Stimulated activated CD4-positive, alpha-beta T cell treated with anti-CD3 and anti-CD28 coated beads, TNF-alpha, amount 100 ng/mL, for 24 hours (primary cell): Measurements from ENCODE around the gene SUSD6.
"Not testable (repeated sequence)": the region's sequence is repeated elsewhere in the genome, so short reads cannot be mapped to it uniquely, and the experiment has no call there.

ENCODE experiments used
- DNase-seq, 3 experiments: peaks; one replicate each; pipeline ENCODE4 v3.0.0-alpha.2; 2020; ENCODE audit warnings: low read depth in 3 of 3

Gene SUSD6

DNA sequence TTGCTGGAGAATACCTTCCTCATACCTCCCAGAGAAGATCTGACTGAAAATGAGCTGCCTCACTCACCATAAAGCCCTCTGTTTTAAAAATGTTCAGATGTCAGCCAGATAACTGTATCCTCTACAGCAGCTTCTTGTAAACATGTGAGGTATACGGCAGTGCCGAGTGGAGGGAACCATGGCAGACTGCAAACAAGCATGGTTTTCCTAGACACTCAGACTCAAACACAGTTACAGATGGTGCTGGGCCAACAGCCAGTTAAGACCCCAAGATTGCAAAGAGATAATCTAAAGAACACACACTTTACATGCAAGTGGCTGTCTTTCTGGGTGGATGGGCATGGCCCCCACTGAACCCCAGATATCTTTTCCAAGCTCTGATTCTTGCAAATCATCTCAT lies 20.1 kb upstream of the SUSD6 start:
- DNase-seq: no peak

DNA sequence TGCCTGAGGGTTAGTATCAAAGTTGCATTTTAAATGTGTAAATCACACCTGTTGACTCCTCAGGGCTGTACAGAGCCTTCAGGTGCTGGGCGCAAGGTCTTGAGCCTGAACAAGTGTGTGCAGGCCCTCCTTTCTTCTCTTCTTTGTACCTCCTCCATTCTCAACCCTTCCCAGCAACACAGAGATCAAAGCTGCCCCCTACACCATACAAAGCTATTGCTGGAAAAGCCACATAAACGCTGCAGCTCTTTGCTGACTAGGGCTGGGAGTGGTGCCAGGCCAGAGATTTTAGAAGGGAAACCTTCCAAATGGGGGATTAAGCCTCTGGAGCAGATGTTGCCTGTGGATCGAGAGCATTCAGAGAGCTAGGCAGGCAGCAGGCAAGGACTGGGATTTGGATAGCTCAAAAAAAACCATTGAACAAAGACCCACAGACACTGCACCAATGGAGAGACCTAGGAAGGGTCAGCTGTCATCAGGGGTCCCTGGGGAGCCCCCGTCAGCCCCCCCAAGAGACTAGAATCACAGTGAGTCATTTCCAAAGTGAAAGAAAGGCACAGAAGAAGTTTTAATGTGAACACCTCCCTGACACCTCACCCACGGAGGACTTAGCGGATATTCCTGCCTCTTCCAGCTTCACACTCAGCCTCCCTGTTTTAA lies 18.2 kb upstream of the SUSD6 start:
- no peak for DNase-seq

DNA sequence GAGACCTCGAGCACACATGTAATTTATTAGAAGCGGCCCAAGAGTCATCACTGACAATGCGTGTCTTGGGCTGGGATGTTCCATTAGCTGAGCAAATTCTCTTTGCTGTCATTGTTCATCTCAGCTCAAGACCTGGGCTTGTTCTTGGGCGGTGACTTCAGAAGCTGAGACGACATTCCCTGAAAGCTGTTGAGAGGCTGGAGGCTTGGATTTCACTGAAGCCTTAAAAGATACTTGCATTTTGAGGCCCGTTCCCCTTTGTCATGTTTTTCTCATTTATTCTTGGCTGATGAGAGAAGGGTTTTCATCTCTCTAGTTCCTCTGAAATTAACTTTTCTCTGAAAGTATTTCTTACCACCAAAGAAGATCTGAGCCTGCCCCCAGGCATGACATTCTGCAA lies 16.6 kb upstream of the SUSD6 start:
- no peak for DNase-seq

DNA sequence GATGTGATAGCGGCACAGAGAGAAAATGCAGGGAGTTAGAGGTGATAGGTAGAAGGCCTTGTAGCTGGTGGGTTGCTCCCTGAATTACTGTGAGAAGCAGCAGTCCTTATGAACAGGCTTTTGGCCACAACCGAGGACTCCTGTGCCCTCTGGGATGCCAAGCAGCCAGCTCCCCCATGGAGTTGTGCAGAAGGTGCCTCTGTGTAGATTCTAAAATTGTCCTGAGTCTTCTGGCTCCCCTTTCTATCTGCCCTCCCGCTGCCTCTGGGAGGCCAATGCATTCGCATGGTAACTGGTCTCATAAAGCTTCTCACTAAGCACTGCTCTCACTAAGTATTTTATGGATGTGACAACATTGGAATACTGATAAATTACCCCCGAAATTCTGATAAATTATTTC lies 16.1 kb upstream of the SUSD6 start:
- no peak for DNase-seq

DNA sequence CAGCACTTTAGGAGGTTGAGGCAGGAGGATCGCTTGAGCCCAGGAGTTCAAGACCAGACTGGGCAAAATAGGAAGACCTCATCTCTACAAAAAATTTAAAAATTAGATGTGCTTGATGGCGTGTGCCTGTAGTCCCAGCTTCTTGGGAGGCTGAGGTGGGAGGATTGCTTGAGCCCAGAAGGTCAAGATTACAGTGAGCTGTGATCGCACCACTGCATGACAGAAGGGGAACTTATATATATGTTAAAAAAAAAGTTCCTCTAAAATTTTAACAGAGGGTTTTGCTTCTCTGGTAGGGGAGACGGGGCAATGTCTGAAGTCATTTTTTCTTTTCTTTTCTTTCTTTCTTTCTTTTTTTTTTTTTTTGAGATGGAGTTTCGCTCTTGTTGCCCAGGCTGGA lies 12.0 kb upstream of the SUSD6 start:
- not testable (repeated sequence) for DNase-seq

DNA sequence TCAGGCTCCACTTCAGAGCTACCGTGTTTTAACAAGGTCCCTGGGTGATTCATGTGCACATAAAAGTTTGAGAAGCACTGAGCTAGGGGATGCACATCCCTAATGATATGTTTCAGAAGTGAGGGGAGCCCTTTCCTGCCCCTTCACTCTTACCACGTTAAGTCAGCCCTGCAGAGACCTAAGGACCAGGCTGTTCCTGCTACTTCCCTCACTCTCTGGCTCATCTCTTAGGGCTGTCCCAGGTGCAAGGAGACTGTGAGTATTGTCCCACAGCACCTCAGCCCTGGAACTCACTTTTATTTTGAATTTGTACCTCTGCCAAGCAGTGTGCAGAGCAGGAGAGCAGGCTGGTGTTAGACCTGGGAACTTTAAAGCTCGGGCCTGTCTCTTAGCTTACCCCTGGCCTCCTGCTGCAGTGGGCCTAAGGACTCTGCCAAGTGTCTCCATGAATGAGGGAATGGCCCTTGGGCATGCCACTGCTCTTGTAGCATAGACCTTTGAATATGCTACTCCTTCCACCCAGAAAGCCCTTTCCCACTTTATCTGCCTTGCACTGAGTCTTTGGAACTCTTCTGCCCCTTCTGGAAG lies 11.0 kb upstream of the SUSD6 start:
- DNase-seq: no peak

DNA sequence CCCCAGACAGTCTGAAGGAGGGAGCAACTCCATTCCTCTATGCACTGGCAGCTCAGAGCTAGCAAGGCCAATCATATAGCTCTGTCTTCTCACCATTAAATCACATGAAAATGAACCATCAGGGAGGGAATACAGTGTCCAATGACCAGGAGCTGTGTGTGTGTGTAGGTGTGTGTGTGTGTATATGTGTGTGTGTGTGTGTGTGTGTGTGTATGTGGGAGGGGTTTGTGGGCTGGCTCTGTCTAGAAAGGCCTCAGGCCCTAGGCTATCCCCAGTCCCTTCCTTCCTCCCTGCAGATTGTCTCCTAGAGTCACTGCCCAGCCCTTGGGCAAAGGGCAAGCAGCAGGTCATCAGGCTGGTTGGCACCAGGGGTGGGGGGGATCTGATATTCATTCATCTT lies 5.7 kb upstream of the SUSD6 start:
- no peak for DNase-seq

DNA sequence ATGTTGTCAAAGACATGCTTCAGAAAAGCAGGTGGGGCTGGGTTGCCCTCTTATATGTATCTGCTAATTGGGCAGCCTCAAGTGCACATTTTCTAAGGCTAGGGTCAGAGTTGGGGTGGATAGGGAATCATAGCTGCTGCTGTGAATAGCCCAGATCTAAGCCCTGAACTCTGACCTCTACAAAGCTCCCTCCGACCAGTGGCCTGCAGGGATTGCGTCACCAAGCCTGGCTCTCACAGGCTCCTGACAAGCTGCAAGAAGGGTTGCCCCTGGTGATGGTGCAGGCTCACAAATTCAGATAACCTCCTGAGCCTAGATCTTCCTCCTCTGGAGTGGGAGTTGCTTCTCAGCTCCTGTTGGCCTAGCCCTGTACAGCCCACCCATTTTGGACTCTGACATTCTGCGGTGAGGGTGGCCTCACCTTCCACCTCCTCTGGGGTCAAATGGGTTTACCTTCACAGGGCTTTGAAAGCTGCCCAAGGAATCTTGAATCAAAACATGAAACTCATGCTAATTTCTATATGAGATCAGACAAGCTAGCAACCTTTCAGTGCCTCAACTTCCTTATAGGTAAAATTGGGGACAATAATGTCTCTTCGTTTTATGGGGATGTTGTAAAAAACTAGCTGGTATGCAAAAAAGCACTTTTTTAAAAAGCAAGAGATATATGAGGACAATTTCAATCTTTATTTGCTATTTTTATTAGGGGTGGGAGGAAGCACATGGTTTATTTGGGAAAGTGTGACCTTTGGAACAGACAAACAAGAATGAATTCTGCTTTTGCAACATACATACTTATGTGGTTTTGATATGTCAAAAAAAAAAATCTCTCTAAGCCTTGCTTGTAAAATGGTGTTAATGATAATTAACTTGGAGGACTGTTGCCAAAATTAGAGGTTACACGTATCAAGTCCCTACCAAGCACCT lies 4.9 kb upstream of the SUSD6 start:
- no peak for DNase-seq

DNA sequence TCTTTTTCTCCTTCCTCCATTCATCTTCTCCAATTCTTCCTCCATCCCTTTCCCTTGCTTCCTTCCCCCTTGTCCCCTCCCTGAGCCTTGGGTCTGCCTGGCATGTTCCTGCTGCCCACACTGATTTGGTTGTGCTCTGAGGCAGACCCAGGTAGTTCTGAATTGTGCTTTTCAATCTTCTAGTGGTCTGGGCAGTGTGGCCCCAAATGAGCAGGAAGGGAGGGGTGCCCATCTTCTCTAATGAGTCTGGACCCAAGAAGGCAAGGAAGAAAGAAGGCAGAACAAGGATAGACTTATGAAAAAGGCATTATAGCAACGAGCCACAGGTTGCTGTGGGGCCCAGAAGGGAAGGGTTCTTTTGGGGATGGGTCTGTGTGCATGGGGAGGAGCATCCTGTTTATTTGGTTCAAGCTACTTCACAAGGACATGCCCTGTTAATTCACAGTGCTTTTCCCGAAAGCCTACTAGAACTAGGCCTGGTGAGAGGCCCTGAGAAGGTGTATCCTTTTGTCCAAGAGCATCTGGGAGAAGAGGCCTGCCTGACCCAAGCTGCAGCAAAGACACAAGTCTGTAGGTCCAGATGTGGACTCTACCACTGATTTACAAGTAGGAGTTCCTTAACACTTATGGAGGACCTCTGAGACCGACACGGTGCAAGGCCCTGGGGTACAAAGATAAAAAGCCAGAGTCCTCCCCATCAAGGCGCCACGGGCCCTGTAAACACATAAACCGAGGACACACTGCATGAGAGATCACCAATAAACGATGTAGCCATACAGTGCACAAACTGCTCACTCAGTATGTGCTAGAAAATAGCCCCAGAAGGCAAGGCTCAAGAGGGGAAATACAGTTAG lies 1.1 kb upstream of the SUSD6 start:
- DNase-seq: no peak

DNA sequence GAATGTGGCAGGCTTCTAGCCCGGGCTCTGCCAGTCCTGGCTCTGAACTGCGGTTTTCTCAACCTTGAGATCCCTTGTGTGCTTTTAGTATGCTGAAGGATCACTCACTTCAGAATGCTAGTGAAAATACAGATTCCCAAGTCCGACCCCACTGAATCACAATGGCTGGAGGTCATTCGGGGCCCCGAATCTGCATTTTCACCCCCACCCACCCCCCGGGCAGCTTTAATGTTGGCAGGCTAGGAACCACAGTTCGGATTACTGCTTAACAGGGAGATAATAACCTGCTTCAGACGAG lies 573 bp upstream of the SUSD6 start:
- no peak for DNase-seq

DNA sequence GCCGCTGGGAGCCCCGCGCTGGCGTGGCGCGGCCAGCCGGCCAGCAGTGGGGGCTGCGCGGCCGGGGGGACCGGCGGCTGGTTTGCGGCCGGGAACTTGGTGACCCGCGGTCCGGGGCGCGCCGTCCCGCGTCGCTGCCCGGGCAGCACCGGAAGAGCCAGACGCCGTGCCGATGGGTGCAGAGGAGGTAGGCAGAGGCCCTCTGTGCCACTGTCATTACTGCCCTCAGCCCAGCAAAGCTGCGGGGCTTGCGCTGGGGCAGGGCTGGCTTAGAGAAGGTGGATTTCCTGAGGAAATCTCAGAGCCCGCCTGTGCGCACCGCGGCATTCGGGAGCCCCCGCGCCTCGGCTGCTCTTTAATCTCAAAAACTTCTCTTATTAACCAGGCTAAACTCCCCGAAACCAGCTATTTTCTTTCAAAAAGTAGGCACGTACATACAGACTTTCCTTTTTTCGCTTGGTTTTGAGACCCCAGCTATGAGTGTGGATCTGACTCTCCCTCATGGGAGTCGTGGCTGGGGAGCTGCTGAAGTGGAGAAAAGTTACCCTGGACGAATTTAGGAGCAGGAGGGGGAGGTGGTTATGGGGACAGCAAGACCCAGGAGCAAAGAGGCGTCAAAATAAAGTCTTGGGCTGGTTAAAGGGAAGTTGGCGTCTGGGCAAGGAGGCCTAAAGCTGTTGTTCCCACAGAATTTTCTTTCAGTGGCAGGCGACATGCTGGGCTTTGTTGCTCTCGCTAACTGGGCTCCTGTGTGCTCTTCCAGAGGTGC lies 802 bp downstream of the SUSD6 start:
- no peak for DNase-seq

DNA sequence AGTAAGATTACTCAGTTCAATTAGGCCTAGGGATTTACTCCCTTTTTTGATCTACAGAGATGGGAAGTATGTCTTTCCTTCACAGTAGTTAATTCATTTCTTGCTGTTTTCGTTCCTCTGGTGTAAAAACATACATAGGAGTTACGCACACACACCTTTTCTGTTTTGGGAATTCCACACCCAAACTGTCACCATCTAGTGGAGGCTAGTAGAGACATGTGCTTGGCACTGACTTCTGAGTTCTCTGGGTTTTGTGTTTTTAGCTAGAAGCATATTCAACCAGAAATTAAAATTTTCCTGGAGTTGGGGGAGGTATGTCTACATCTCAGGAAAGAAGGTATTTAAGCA lies 1.4 kb downstream of the SUSD6 start:
- no peak for DNase-seq

DNA sequence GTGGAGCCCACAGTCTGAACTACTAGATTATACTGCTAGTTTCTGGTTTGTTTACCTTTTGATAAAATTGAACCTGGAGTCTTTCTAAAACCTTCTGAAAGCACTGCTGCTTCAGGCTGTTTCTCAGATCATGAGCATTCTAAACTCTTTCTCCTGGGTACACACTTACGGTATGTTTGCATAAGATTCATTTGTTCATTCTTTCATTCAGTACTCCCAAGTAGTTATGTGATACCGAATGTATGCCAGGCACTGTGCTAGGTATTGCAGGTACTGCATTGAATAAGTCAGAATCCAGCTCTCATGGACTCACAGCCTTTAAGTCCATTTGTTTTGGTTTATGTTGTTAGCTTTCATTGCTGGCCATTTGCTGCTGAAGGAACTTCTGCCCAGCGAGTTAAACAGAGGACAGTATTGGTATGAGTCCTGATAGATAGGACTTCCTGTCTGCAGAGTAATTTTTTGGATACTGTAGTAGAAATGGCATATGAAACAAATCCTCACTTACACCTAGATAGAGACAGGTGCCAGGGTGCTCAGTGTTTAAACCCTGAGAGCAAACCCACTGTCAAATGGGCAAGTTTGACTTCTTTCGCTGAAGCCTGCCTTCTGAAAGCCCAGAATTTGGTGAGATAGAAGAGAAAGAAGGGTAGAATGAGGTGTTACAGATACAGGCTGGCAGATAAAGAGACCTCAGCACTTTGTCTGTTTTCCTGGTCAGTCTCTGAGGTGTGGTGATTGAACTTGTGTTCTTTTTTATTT lies 2.1 kb downstream of the SUSD6 start:
- DNase-seq: no peak

DNA sequence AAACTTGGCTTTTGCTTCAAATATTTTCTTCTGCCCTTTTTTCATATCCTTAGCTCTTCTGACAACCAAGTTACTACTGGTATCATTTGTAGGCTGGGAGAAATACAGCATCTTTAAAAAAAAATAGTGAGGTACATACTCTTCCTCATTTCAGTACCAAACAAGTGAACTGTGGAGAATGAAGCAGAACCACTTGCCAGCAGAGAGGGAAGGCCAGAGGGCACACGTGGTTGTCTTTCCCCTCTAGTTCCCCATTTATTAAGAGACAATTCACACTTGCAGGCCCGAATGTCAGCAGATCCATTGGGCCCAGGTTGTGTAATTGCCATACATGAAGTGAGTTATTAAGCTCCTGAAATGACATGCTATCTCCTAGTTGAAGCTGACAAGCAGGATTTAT lies 3.2 kb downstream of the SUSD6 start:
- no peak for DNase-seq

DNA sequence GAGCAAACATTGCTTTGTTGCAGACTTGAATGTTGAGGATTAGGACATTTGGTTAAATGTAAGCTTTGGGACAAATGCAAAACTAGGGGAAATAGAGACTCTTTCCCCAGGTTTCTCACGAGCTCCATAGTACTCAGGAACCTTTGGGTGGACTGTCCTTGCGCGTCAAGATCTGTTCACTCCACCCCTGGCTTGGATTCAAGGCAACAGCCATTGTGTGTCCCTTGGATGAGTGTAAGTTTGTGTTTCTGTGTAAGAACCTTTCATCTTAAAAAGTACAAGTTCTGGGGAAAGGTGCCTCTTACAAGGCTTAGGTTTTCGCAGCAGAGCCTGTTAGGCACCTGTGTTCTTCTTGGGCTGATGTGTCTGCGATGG lies 3.7 kb downstream of the SUSD6 start:
- no peak for DNase-seq

DNA sequence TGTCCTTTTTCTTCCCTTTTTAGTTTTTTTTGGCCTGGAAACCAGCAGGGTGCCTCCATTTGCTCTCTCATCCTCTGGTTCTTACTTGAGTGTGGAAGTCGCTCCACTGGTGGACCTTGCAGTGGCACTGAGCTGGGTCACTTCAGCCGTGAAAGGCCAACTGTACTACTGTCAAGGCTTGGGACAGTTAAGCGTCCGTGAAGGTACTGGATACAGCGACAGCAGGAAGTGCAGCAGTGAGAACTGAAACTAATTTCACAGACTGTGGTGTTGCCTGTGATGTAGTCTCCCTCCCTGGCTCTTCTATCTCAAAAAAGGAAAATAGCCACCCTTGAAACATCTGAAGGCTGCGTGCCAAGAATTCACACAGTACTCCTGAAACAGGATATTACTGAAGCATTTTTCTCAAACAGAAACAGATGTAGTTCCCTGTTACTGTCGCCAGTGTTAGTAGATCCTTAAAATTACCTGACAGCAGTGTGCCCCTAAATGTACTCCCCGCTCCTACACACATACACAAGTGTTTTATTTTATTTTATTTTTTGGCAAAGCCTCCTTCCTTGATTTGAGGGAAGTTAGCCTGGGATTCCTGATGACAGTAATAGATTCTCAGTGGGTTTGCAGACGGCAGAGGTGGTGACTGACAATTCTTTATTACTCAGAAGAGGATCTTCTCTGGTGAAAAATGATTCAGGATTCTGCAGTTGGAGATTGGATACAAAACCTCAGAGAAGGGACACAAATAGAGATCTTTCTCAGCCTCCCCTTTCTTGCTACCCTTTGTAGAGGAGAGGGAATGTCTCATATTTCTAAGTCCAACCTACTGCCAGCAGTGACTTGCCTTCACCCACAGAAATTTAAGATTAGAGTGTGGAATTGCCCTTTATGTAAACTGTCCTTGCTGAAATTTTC lies 4.4 kb downstream of the SUSD6 start:
- no peak for DNase-seq

DNA sequence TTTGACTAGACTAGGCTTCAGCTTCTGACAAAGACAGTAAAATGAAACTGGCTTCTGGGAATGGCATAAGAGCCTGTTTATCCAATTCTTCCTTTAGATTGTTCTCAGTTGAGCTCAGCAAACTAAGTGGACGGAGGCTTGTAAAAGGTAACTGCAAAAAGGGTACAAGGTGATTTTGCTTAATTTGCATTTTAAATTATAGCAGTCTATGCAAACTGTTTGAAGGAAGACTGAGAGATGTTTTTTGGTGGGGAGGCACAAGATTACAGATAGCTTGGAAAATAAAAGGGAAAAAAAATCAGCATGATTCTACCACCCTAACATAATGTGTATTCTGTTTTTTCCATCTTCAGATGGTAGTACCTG lies 5.0 kb downstream of the SUSD6 start:
- no peak for DNase-seq

DNA sequence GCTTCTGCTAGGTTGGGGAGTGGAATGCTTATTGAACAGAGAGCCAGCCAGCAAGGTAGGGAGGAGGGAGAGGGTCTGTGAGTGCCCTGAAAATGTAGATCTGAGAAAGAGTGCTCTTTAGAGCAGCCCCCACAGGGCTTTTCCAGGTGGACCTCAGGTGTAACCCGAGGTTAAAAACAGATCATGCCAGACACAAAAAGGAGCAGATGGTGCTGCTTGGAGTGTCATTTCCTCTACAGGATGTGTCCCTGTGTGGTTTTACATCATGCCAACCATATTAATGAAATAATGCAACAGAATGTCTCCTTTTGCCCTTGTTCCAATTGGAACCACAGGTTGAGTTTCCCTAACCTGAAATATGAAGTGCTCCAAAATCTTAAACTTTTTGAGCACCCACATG lies 6.4 kb downstream of the SUSD6 start:
- no peak for DNase-seq

DNA sequence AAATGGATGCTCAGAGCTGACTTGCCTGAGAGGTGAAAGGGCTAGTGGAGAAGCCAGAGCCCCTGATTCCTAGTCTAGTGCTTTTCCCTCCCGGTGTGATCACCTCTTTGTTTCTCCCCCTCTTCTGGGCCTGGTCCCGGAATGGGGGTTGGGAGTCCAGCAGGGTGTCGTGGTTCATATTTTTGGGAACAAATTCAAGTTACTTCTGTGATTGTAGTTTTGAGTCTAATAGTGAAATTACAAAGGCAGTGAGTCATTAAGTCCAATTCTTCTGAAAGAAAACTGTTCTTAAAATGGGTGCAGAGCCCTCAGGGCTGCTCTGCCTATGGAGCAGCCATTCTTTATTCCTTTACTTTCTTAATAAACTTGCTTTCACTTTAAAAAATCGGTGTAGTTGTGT lies 7.6 kb downstream of the SUSD6 start:
- DNase-seq: no peak

DNA sequence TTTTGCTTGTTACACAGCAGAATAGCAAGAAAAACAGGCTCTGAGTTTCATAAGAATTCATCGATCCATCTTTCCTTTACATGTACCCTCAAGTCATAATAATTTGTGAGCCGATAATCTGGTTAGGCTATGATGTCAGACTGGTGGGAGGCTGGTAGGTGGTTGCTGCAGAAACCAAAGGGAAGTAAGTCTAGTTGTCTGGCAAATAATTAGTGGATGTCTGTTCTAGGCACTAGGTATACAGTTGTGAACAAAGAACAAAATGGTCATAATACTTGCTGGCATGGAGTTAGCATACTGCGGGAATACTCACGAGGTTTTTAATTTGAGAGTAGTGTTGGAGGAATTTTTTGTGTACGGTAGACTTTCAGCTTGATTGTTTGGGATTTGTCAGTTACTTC lies 8.8 kb downstream of the SUSD6 start:
- no peak for DNase-seq
